ENCODE results near the gene CAMLG.

The CAMLG gene

DNA sequence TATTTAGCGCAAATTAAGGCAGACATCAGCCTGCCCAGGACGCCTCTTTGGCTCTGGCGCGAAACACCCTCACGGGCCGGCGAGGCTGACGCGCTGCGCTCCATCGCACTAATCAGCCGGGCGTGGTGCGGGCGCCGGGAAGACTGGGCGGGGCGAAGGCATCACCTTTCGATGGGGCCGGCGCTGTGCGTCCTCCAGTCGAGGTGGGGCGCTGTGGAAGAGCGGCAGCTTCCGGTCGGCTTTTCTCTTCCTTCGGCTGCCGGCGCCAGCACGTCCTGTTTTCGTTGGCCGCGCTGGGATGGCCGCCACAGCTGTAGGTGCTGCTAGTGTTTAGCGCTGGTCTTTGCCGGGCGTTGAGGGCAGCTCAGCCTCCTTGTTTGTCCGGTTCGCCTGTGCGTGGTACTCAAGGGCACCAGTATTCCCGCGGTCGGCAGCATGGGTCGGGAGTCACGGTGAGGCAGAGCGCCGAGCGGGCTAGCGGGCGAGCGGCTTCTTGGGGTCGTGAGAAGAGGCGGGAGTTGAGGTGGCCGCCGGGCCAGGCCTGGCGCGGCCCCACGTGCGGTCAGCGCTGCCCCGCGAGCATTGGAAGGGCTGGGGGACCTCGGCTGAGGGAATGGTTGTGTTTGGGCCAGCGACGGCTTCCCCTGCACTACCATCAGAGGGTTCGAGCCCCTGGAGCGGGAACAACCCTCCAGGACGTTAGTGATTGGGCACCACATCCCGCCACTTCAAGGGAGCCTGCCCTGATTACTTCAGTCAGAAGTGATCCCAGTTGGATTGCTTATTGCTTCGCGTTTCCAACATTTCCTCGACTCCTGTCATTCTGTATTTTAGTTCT lies 20.4 kb downstream of the CAMLG start, which contains the start of gene DDX46 (continued):
- no peak for TF ChIP-seq ZNF416 (tag by site-specific recombination; IDR thresholded peaks at IDR 0.05)
- TF ChIP-seq ZNF664 (tag by site-specific recombination; IDR thresholded peaks at IDR 0.05) = no peak
- TF ChIP-seq ZNF221 (tag by site-specific recombination; IDR thresholded peaks at IDR 0.05; ENCODE audit: borderline replicate concordance) = no peak
- no peak for TF ChIP-seq ZNF350 (tag by site-specific recombination; IDR thresholded peaks at IDR 0.05)
- TF ChIP-seq, protein P1, sequence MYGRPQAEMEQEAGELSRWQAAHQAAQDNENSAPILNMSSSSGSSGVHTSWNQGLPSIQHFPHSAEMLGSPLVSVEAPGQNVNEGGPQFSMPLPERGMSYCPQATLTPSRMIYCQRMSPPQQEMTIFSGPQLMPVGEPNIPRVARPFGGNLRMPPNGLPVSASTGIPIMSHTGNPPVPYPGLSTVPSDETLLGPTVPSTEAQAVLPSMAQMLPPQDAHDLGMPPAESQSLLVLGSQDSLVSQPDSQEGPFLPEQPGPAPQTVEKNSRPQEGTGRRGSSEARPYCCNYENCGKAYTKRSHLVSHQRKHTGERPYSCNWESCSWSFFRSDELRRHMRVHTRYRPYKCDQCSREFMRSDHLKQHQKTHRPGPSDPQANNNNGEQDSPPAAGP (tag by site-specific recombination; IDR thresholded peaks at IDR 0.05) = peak; percentile 64; the same call in 1 of the 2 replicates
- no peak for TF ChIP-seq ZNF248 (tag by site-specific recombination; IDR thresholded peaks at IDR 0.05)
- peak; percentile 95 for TF ChIP-seq ZNF660 (tag by site-specific recombination; IDR thresholded peaks at IDR 0.05)
- peak; percentile 86 for TF ChIP-seq ZNF76 (tag by site-specific recombination; IDR thresholded peaks at IDR 0.05; ENCODE audit: borderline replicate concordance, low read depth)
- TF ChIP-seq, protein P2, sequence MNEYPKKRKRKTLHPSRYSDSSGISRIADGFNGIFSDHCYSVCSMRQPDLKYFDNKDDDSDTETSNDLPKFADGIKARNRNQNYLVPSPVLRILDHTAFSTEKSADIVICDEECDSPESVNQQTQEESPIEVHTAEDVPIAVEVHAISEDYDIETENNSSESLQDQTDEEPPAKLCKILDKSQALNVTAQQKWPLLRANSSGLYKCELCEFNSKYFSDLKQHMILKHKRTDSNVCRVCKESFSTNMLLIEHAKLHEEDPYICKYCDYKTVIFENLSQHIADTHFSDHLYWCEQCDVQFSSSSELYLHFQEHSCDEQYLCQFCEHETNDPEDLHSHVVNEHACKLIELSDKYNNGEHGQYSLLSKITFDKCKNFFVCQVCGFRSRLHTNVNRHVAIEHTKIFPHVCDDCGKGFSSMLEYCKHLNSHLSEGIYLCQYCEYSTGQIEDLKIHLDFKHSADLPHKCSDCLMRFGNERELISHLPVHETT (tag by site-specific recombination; IDR thresholded peaks at IDR 0.05) = peak; percentile 94; the same call in 1 of the 2 replicates
- 0 out of 2 replicates have a peak, but pooled peaks have one; percentile 22 for TF ChIP-seq KLF10 (tag by site-specific recombination; IDR thresholded peaks at IDR 0.05)
- TF ChIP-seq ZBTB21 (tag by site-specific recombination; IDR thresholded peaks at IDR 0.05) = 0 out of 2 replicates have a peak, but pooled peaks have one; percentile 30
- no peak for TF ChIP-seq SETDB1 (IDR thresholded peaks at IDR 0.05; ENCODE audit: insufficient read length, low read length)
- no peak for TF ChIP-seq ZNF707 (tag by site-specific recombination; IDR thresholded peaks at IDR 0.05)
- TF ChIP-seq ZNF501 (tag by site-specific recombination; IDR thresholded peaks at IDR 0.05) = peak; percentile 99
- peak; percentile 50; the same call in 1 of the 2 replicates for TF ChIP-seq ZBTB20 (tag by site-specific recombination; IDR thresholded peaks at IDR 0.05)
- TF ChIP-seq, protein P3, sequence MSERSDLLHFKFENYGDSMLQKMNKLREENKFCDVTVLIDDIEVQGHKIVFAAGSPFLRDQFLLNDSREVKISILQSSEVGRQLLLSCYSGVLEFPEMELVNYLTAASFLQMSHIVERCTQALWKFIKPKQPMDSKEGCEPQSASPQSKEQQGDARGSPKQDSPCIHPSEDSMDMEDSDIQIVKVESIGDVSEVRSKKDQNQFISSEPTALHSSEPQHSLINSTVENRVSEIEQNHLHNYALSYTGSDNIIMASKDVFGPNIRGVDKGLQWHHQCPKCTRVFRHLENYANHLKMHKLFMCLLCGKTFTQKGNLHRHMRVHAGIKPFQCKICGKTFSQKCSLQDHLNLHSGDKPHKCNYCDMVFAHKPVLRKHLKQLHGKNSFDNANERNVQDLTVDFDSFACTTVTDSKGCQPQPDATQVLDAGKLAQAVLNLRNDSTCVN (tag by site-specific recombination; optimal IDR thresholded peaks at IDR 0.05) = peak; percentile 77
- TF ChIP-seq, protein P4, sequence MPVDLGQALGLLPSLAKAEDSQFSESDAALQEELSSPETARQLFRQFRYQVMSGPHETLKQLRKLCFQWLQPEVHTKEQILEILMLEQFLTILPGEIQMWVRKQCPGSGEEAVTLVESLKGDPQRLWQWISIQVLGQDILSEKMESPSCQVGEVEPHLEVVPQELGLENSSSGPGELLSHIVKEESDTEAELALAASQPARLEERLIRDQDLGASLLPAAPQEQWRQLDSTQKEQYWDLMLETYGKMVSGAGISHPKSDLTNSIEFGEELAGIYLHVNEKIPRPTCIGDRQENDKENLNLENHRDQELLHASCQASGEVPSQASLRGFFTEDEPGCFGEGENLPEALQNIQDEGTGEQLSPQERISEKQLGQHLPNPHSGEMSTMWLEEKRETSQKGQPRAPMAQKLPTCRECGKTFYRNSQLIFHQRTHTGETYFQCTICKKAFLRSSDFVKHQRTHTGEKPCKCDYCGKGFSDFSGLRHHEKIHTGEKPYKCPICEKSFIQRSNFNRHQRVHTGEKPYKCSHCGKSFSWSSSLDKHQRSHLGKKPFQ (tag by site-specific recombination; IDR thresholded peaks at IDR 0.05) = no peak
- TF ChIP-seq, protein P5, sequence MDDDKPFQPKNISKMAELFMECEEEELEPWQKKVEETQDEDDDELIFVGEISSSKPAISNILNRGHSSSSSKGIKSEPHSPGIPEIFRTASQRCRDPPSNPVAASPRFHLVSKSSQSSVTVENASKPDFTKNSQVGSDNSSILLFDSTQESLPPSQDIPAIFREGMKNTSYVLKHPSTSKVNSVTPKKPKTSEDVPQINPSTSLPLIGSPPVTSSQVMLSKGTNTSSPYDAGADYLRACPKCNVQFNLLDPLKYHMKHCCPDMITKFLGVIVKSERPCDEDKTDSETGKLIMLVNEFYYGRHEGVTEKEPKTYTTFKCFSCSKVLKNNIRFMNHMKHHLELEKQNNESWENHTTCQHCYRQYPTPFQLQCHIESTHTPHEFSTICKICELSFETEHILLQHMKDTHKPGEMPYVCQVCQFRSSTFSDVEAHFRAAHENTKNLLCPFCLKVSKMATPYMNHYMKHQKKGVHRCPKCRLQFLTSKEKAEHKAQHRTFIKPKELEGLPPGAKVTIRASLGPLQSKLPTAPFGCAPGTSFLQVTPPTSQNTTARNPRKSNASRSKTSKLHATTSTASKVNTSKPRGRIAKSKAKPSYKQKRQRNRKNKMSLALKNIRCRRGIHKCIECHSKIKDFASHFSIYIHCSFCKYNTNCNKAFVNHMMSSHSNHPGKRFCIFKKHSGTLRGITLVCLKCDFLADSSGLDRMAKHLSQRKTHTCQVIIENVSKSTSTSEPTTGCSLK (tag by site-specific recombination; IDR thresholded peaks at IDR 0.05) = no peak
- no peak for TF ChIP-seq ZNF747 (tag by site-specific recombination; IDR thresholded peaks at IDR 0.05)
- TF ChIP-seq ZNF174 (tag by site-specific recombination; IDR thresholded peaks at IDR 0.05) = no peak
- 0 out of 2 replicates have a peak, but pooled peaks have one; percentile 36 for TF ChIP-seq MYNN (tag by site-specific recombination; IDR thresholded peaks at IDR 0.05; ENCODE audit: borderline replicate concordance)
- no peak for TF ChIP-seq ZNF140 (tag by site-specific recombination; IDR thresholded peaks at IDR 0.05)
- TF ChIP-seq, protein P6, sequence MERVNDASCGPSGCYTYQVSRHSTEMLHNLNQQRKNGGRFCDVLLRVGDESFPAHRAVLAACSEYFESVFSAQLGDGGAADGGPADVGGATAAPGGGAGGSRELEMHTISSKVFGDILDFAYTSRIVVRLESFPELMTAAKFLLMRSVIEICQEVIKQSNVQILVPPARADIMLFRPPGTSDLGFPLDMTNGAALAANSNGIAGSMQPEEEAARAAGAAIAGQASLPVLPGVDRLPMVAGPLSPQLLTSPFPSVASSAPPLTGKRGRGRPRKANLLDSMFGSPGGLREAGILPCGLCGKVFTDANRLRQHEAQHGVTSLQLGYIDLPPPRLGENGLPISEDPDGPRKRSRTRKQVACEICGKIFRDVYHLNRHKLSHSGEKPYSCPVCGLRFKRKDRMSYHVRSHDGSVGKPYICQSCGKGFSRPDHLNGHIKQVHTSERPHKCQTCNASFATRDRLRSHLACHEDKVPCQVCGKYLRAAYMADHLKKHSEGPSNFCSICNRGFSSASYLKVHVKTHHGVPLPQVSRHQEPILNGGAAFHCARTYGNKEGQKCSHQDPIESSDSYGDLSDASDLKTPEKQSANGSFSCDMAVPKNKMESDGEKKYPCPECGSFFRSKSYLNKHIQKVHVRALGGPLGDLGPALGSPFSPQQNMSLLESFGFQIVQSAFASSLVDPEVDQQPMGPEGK (tag by site-specific recombination; IDR thresholded peaks at IDR 0.05) = peak; percentile 57; the same call in 1 of the 2 replicates
- peak; percentile 90 for TF ChIP-seq ZNF341 (tag by site-specific recombination; IDR thresholded peaks at IDR 0.05; ENCODE audit: low read depth)
- peak; percentile 85 for TF ChIP-seq ZNF324 (tag by site-specific recombination; IDR thresholded peaks at IDR 0.05)
- TF ChIP-seq ZNF658 (tag by site-specific recombination; IDR thresholded peaks at IDR 0.05) = no peak
- TF ChIP-seq ZNF302 (tag by site-specific recombination; IDR thresholded peaks at IDR 0.05; ENCODE audit: low read depth) = no peak
- peak; percentile 59 for TF ChIP-seq ZNF610 (tag by site-specific recombination; IDR thresholded peaks at IDR 0.05; ENCODE audit: borderline replicate concordance)
- no peak for TF ChIP-seq ZNF426 (tag by site-specific recombination; IDR thresholded peaks at IDR 0.05)
